Measurements from ENCODE around the gene KCTD14. TPM values are rescaled to one million over a fixed set of nuclear protein-coding genes. Genes with fewer than 3 reads are reported as not detected.

Gene KCTD14
- total RNA-seq, 1 experiment from 2014 or later = 12.5 TPM

DNA sequence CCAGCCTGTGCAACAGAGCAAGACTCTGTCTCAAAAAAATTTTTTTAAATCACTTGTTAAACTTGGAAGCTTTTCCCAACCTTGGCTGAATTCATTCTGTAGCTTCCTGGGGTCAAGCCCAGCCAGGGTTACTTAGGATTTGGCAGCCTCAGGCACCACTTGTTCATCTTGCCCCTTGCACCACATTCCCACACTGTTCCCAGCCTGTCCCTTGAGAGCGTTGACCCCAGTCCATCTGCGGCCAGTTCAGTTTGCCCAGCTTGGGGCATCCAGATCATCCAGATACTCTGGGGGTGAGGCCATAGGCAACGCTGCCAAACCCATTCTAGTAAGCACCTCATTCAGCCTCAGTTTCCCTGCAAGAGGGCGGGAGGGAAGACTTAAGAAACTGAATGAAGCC lies 31.9 kb upstream of the KCTD14 start:
- Histone ChIP-seq H3K27ac (ENCODE audit: insufficient read length, low read depth, low read length) (no peak overlapping the region), H3K14ac (ENCODE audit: insufficient read depth, low read length) (no peak overlapping the region), H2BK20ac (ENCODE audit: low read depth, low read length, poor library complexity, severe bottlenecking) (no peak overlapping the region), H3K9ac (ENCODE audit: extremely low read depth, insufficient read length, low read length) (no peak overlapping the region), H2BK12ac (ENCODE audit: insufficient read length, low read depth, low read length) (no peak overlapping the region), H3K23me2 (ENCODE audit: insufficient read length, low read depth, low read length, poor library complexity, severe bottlenecking) (no peaks in the 10 kb centered on the region), H2AFZ (ENCODE audit: low read length) (no peak overlapping the region), H3K4me1 (ENCODE audit: insufficient read depth, low read length) (peaks cover 5% of the 10 kb centered on the region; the same call in 1 of the 2 replicates), H3K27me3 (ENCODE audit: insufficient read depth, low read length) (no peaks in the 10 kb centered on the region), H3K9me3 (ENCODE audit: control insufficient read depth, low read depth, low read length) (no peaks in the 10 kb centered on the region), H3K4ac (ENCODE audit: low read depth, low read length) (no peak overlapping the region), H3K56ac (ENCODE audit: insufficient read length, low read depth, low read length) (no peak overlapping the region), H4K91ac (ENCODE audit: insufficient read length, low read depth, low read length) (no peak overlapping the region), H3K18ac (ENCODE audit: insufficient read length, low read depth, low read length) (no peak overlapping the region), H3T11ph (ENCODE audit: low read length) (no peak overlapping the region), H3K23ac (ENCODE audit: insufficient read length, low read depth, low read length) (no peak overlapping the region), H2BK120ac (ENCODE audit: low read depth, low read length, poor library complexity, severe bottlenecking) (no peak overlapping the region), H2BK5ac (ENCODE audit: insufficient read length, low read length) (no peak overlapping the region), H4K8ac (replicated peaks; ENCODE audit: insufficient read length, low read depth, low read length) (no peak overlapping the region), H4K5ac (ENCODE audit: insufficient read length, low read depth, low read length) (no peak overlapping the region), H3K4me2 (ENCODE audit: insufficient read depth, insufficient read length, low read length) (no peak overlapping the region), H3K79me1 (ENCODE audit: insufficient read depth, low read depth, low read length, poor library complexity, severe bottlenecking) (no peaks in the 10 kb centered on the region), H2BK15ac (ENCODE audit: low read depth, low read length) (no peak overlapping the region), H4K20me1 (ENCODE audit: control insufficient read depth, insufficient read depth, insufficient read length) (no peaks in the 10 kb centered on the region), H2AK5ac (ENCODE audit: insufficient read length, low read length) (no peak overlapping the region), H3K79me2 (ENCODE audit: insufficient read depth, low read length) (no peaks in the 10 kb centered on the region)
- no peak for DNase-seq
- TF ChIP-seq, protein P1, sequence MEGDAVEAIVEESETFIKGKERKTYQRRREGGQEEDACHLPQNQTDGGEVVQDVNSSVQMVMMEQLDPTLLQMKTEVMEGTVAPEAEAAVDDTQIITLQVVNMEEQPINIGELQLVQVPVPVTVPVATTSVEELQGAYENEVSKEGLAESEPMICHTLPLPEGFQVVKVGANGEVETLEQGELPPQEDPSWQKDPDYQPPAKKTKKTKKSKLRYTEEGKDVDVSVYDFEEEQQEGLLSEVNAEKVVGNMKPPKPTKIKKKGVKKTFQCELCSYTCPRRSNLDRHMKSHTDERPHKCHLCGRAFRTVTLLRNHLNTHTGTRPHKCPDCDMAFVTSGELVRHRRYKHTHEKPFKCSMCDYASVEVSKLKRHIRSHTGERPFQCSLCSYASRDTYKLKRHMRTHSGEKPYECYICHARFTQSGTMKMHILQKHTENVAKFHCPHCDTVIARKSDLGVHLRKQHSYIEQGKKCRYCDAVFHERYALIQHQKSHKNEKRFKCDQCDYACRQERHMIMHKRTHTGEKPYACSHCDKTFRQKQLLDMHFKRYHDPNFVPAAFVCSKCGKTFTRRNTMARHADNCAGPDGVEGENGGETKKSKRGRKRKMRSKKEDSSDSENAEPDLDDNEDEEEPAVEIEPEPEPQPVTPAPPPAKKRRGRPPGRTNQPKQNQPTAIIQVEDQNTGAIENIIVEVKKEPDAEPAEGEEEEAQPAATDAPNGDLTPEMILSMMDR (conservative IDR thresholded peaks at IDR 0.05) = no peak
- Mint-ChIP-seq H3K36me3 (ENCODE audit: insufficient read depth in 1 of 3, low read depth in 3 of 3) (no peaks in the 10 kb centered on the region; a peak in 1 of 7 replicates), H3K4me1 (peaks cover 10 to 11% of the 10 kb centered on the region in 2 experiments), H3K4me3 (no peak overlapping the region), H3K27me3 (ENCODE audit: low read depth) (no peaks in the 10 kb centered on the region), H3K27ac (no peak overlapping the region; a peak in 1 of 7 replicates), H3K9me3 (no peaks in the 10 kb centered on the region)
- no CpG with 5 or more reads among the region's 4 CpGs for WGBS (ENCODE audit: extremely low coverage, insufficient read length, low lambda C conversion rate)
